Stimulated activated CD8-positive, alpha-beta memory T cell treated with anti-CD3 and anti-CD28 coated beads, Interleukin-4, amount 100 ng/mL, for 1 hour (primary cell): ENCODE measurements around the gene IQCF2.
"Not testable (repeated sequence)": the region's sequence is repeated elsewhere in the genome, so short reads cannot be mapped to it uniquely, and the experiment has no call there.

Experiments
- DNase-seq, 2 donors: peaks; one replicate each; pipeline ENCODE4 v3.0.0-alpha.2; 2020; ENCODE audit warnings: low read depth in 2 of 2, low spot score in 1 of 2

The IQCF2 gene

GRCh38 chr3:51876186-51876585 lies 14.8 kb downstream of the IQCF2 start:
- DNase-seq = no peak

GRCh38 chr3:51879937-51880336 lies 18.5 kb downstream of the IQCF2 start:
- DNase-seq = no peak

DNA sequence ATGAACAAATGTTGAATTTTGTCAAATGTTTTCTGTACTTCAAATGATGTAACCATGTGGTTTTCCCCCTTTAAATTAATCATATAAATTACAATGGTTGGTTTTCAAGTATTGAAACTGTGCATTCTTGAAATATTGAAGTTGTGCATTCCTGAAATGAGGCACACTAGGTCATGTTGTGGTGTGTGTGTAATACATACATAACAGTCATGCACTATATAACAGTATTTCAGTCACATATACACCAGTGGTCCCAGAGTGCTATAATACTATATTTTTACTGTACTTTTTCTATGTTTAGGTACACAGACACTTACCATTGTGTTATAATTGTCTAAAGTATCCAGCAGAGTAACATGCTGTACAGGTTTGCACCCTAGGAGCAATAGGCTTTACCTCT lies 25.0 kb downstream of the IQCF2 start:
- DNase-seq = no peak

- no peak for DNase-seq
Measured at GRCh38 chr3:51887620-51888019, 26.2 kb downstream of the IQCF2 start.

DNA sequence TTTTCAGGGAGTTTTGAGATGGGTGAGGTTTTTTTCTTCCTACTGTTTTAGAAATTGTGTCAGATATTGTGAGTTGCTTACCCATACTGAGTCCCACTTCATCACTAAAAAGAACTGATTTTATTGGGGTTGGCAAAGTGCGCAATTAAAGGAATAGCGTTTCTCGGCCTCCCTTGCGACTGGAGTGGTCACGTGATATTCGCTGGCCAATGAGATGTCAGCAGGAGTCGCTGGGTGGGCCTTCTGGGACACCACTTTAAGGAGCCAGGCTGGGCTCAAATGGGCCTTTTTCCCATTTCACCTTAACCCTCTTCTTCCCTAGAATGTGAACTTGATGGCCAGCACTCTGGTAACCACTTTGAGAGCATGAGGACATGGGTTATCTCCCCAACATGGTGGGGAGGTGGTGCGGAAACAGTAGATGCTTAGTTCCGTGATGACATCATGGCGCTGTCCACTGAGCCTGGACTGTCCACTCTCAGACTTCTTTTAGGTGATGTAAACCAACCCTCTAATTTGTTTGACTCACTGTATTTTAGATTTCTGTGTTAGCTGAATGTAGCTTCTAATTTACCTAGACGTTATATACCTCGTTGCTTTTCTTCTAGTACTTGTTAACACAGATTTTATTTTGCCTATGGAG lies 27.2 kb downstream of the IQCF2 start:
- no peak for DNase-seq

DNA sequence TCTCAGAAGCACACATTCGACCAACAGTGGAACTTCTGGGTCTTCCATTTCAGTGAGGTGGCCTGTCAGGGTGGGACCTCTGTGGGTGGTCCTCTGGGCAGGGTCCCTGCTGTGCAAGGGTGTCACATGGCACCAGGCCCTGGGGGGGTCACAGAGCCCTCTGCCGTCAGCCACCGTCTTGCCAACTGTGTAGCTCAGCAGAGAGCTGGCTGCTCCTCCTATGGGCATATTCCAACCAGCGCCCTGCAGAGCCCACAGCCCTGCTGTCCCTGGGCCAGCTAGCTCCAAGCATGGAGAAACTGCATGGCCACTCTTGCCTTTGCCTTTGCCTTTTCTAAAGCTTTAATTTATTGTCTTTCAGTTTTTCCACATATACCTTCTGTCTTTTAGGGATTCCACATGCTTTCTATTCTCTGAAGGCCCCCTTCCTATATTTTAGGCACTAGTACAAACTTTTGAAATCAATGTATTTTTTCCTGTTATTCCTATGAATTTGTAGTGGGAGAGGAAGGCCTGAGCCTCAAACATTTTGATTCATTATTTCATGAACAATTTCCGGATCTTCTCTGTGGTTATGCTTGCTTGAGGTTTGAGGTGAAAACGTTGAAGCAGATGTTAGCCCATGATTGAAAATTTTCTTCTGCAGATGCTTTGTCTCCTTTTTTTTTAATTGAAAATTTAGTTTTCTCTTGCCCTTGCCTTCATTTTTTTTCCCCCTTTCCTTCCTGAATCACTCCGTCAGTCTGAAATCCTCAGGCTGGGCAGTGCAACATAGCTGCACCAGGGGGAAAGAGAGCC lies 30.0 kb downstream of the IQCF2 start:
- DNase-seq = no peak

- no peak for DNase-seq
Measured at GRCh38 chr3:51894391-51894790, 33.0 kb downstream of the IQCF2 start.

- DNase-seq = no peak
Measured at GRCh38 chr3:51894939-51895338, 33.5 kb downstream of the IQCF2 start.

GRCh38 chr3:51896607-51897305 lies 35.3 kb downstream of the IQCF2 start:
- DNase-seq = no peak

- DNase-seq = no peak
Measured at GRCh38 chr3:51897391-51897790, 36.0 kb downstream of the IQCF2 start.

GRCh38 chr3:51900043-51900442 lies 38.6 kb downstream of the IQCF2 start:
- not testable (repeated sequence) for DNase-seq

DNA sequence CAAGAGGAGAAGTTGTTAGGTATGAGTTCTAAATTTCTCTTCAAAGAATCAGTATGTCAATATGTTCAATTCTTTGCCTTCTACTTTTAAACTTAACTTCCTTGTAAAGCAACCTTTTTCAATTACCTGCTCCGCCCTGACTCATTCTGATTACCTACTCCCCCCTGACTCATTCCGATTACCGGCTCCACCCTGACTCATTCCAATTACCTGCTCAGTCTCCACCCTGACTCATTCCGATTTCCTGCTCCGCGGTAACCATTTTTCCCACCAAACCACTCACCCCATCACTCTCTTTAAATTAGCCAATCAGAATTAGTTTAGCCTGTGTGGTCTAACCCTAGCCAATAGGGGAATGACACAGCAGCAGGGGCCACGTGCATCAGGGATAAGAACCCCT lies 40.9 kb downstream of the IQCF2 start:
- not testable (repeated sequence) for DNase-seq

DNA sequence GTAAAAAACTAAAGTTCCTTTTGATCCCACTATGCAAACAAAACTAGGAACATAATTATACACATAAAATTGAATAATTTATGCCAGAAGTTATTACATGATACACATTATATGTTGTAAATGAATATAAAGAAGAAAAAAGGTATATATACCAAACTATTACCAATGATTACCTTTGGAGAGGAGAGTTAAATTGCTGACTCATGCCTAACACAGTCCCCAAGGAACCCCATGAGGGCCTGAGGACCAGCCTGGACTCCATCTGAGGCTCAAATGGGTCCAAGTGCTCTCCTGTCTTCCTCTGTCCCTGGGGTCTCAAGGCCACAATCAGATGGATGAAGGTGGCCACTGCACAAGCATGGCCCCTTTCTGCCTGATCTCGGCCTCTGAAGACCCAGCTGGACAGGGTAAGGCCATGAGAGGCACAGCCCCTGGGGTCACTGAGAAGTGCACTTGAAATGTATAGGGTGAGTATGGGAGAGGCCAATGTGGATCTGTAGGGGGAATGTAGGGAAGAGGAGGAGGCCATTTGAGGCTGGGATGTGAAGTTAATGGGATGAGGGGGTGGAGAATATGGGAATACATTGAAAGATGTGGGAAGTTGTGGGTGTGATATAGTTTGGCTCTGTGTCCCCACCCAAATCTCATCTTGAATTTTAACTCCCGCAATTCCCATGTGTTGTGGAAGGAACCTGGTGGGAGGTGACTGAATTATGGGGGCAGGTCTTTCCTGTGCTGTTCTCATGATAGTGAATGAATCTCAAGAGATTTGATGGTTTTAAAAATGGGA lies 42.8 kb downstream of the IQCF2 start:
- DNase-seq = no peak

DNA sequence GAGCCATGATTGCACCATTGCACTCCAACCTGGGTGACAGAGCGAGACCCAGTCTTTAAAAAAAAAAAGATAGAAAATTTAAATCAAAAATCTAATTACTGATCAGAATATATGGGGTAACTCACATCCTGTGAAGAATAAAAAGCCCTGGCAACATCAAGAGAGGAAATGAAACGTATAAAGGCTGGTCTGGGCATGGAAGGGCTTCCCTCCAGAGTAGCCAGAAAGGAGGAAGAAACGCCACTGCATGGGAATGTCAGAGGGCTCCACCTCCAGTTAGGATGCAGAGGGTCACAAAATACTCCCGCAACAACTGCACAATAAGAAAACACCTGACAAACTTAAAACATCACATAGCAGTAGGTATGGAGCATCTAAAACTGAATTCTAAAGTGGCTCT lies 46.6 kb downstream of the IQCF2 start:
- no peak for DNase-seq
